Neural progenitor cell (in vitro differentiated cells): ENCODE data around the gene RBM34. TPM values are rescaled to one million over a fixed set of nuclear protein-coding genes. Genes with fewer than 3 reads are reported as not detected.
"Not testable (repeated sequence)": the region's sequence is repeated elsewhere in the genome, so short reads cannot be mapped to it uniquely, and the experiment has no call there.

Source experiments
- DNase-seq: peaks from one replicate; pipeline ENCODE4 v3.0.0-alpha.2; 2016; ENCODE audit warnings: low spot score
- H2AFZ ChIP-seq: fragments of 200-600 bp; sonication (generic); replicated peaks from 2 replicates; pipeline ENCODE4 v1.6.1; 2016; ENCODE audit warnings: antibody characterized with exemption
- H3F3A ChIP-seq: fragments of 200-600 bp; sonication (generic); 2 replicates; pipeline ENCODE4 v1.6.1; 2016; ENCODE audit warnings: antibody characterized with exemption, low read depth
- H3K27ac ChIP-seq: fragments of 200-600 bp; sonication (generic); 2 replicates; pipeline ENCODE4 v1.5.1; 2016; ENCODE audit warnings: mild to moderate bottlenecking
- H3K27me3 ChIP-seq: fragments of 200-600 bp; sonication (generic); 2 replicates; pipeline ENCODE4 v1.6.1; 2016; ENCODE audit warnings: mild to moderate bottlenecking, moderate library complexity
- H3K36me3 ChIP-seq: fragments of 200-600 bp; sonication (generic); 2 replicates; pipeline ENCODE4 v1.5.1; 2016
- H3K4me1 ChIP-seq: fragments of 200-600 bp; sonication (generic); 2 replicates; pipeline ENCODE4 v1.6.1; 2016; ENCODE audit warnings: mixed run types
- H3K4me2 ChIP-seq: fragments of 200-600 bp; sonication (generic); 2 replicates; pipeline ENCODE4 v1.6.1; 2016
- H3K4me3 ChIP-seq: fragments of 200-600 bp; sonication (generic); 2 replicates; pipeline ENCODE4 v1.5.1; 2016
- H3K79me2 ChIP-seq: fragments of 200-600 bp; sonication (generic); 2 replicates; pipeline ENCODE4 v1.6.1; 2016; ENCODE audit warnings: low read depth
- H3K9ac ChIP-seq: fragments of 200-600 bp; sonication (generic); 2 replicates; pipeline ENCODE4 v1.6.1; 2016
- H3K9me3 ChIP-seq: fragments of 200-600 bp; sonication (generic); 2 replicates; pipeline ENCODE4 v1.5.1; 2016; ENCODE audit warnings: low read depth
- H4K20me1 ChIP-seq: fragments of 200-600 bp; sonication (generic); 2 replicates; pipeline ENCODE4 v1.6.1; 2016; ENCODE audit warnings: low read depth
- H3K27ac Mint-ChIP-seq: 3 replicates; pipeline ENCODE4 v1.8.0; 2021; ENCODE audit warnings: mixed read lengths
- H3K27me3 Mint-ChIP-seq: 2 replicates; pipeline ENCODE4 v1.8.0; 2022; ENCODE audit warnings: low read depth, mild to moderate bottlenecking, inconsistent platforms, moderate library complexity, mixed read lengths; ENCODE audit not compliant: insufficient read depth
- H3K36me3 Mint-ChIP-seq: 3 replicates; pipeline ENCODE4 v1.8.0; 2021; ENCODE audit warnings: mixed read lengths
- H3K4me1 Mint-ChIP-seq: 3 replicates; pipeline ENCODE4 v1.8.0; 2021; ENCODE audit warnings: mixed read lengths
- H3K4me3 Mint-ChIP-seq: 3 replicates; pipeline ENCODE4 v1.8.0; 2021; ENCODE audit warnings: mild to moderate bottlenecking, moderate library complexity, mixed read lengths
- H3K9me3 Mint-ChIP-seq: 3 replicates; pipeline ENCODE4 v1.8.0; 2020; ENCODE audit warnings: mixed read lengths
- EZH2phosphoT487 ChIP-seq: fragments of 200-600 bp; sonication (generic); IDR thresholded peaks from 2 replicates; pipeline ENCODE4 v1.6.1; 2017; ENCODE audit warnings: antibody characterized with exemption
- microRNA-seq: library from miRNA; unstranded; fragments of <30 nt; microRNA quantifications from one replicate; pipeline ENCODE4, GENCODE V29; 2016
- small RNA-seq: library from RNA; depleted of rRNA; stranded (forward); fragments of <200 nt; gene quantifications from one replicate; pipeline ENCODE3, GENCODE V24; 2015
- total RNA-seq: library from RNA; depleted of rRNA; stranded (reverse); fragments of >200 nt; gene quantifications from 2 replicates; pipeline ENCODE4 v1.2.3, GENCODE V29; 2015; ENCODE audit warnings: low replicate concordance

RBM34 gene
- total RNA-seq, 1 donor from 2014 or later = 107 TPM

DNA sequence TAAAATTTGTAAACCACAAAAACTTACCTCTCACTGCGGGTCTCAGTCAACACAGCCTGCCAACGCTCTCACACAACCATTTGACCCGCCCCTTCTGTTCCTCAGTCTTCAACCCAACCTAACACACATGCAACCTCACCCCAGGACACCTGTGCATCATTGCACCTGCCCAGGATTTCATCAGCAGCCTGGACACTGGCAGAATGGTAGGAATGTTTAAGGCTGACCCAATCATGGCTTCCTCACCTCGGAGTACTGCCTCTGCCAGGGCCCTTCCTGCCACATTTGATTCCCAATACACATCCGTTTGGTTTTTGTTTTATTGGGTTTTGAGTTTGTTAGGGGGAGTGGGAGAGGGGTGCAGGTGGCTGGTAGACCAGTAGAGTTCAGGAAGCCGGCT, 73.1 kb downstream of the RBM34 start:
- Histone ChIP-seq H3K79me2 (no peaks in the 10 kb centered on the region), H3K27ac (no peak overlapping the region), H3F3A (peaks cover 39% of the 10 kb centered on the region), H3K4me2 (no peak overlapping the region), H3K9me3 (no peaks in the 10 kb centered on the region), H4K20me1 (no peaks in the 10 kb centered on the region), H3K9ac (no peak overlapping the region), H3K4me3 (no peak overlapping the region), H3K4me1 (peaks cover 28% of the 10 kb centered on the region), H2AFZ (no peak overlapping the region), H3K27me3 (no peaks in the 10 kb centered on the region), H3K36me3 (no peaks in the 10 kb centered on the region)
- Mint-ChIP-seq H3K4me1 (peaks cover 38% of the 10 kb centered on the region), H3K9me3 (no peaks in the 10 kb centered on the region), H3K4me3 (no peak overlapping the region), H3K36me3 (no peaks in the 10 kb centered on the region), H3K27ac (peak overlapping the region; percentile 80), H3K27me3 (peaks cover 8% of the 10 kb centered on the region)
- TF ChIP-seq EZH2phosphoT487 = no peak
- DNase-seq = no peak

DNA sequence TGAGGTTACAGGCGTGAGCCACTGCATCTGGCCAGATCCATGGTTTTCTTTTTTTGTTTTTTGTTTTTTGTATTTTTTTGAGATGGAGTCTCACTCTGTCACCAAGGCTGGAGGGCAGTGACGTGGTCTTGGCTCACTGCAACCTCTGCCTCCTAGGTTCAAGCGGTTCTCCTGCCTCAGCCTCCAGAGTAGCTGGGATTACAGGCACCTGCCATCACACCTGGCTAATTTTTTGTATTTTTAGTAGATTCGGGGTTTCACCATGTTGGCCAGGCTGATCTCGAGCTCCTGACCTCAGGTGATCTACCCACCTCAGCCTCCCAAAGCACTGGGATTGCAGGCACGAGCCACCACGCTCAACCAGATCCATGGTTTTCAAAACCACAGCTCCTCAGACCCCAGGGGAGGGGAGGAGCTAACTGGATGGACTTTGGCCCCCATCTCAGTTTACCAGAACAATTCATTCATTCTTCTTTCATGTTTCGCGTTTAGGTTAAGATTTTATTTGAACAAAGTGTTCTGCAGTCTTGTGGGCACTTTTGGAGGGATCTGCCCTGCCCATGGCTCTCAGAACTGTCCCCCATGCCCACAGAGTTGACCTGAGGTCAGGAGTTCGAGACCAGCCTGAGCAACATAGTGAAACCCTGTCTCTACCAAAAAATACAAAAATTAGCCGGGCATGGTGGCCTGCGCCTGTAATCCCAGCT, 75.5 kb downstream of the RBM34 start:
- H3K4me3 Mint-ChIP-seq = peak overlapping the region; percentile 10
- H3K4me3 ChIP-seq, H3K27ac Mint-ChIP-seq, H3K27me3 Mint-ChIP-seq, H3K4me2 ChIP-seq, H2AFZ ChIP-seq, H3K27me3 ChIP-seq, H3K9me3 Mint-ChIP-seq, H4K20me1 ChIP-seq, H3K36me3 ChIP-seq, H3K36me3 Mint-ChIP-seq, DNase-seq, H3K79me2 ChIP-seq, H3K27ac ChIP-seq, H3K9ac ChIP-seq, H3K9me3 ChIP-seq: not testable (repeated sequence)
- Histone ChIP-seq H3K4me1 (peaks cover 21% of the 10 kb centered on the region), H3F3A (peaks cover 33% of the 10 kb centered on the region)
- peaks cover 35% of the 10 kb centered on the region for H3K4me1 Mint-ChIP-seq

Small RNA genes lying within 50 kb of the gene (microRNA-seq; reads per million reads assigned to microRNA genes)
- not detected for gene MIR4753

Small RNA genes lying within 50 kb of the gene (small RNA-seq; reads per million reads assigned to genes)
- gene AL732292.1 = not detected
- gene MIR4753 = not detected
- 3.2 reads per million, percentile 92 among the genes with 10 or more reads in this experiment for gene SNORA14B

Other genes with a start within 250 kb of the RBM34 start
- gene TOMM20, start 32.4 kb downstream of the RBM34 start, total RNA-seq = 154 and 212 TPM in 2 replicates
- gene ARID4B, start 166.9 kb upstream of the RBM34 start, total RNA-seq = 38.5 and 65.8 TPM in 2 replicates
- gene GGPS1, start 167.3 kb upstream of the RBM34 start, total RNA-seq = 52.5 and 65.1 TPM in 2 replicates
- 29.8 and 41.3 TPM in 2 replicates for gene TBCE, start 206.2 kb upstream of the RBM34 start, total RNA-seq